ENCODE data around the gene CFAP61. TPM values are rescaled to one million over a fixed set of nuclear protein-coding genes. Genes with fewer than 3 reads are reported as not detected.

CFAP61 gene
- total RNA-seq, 1 experiment from 2014 or later: 0.28 TPM

DNA sequence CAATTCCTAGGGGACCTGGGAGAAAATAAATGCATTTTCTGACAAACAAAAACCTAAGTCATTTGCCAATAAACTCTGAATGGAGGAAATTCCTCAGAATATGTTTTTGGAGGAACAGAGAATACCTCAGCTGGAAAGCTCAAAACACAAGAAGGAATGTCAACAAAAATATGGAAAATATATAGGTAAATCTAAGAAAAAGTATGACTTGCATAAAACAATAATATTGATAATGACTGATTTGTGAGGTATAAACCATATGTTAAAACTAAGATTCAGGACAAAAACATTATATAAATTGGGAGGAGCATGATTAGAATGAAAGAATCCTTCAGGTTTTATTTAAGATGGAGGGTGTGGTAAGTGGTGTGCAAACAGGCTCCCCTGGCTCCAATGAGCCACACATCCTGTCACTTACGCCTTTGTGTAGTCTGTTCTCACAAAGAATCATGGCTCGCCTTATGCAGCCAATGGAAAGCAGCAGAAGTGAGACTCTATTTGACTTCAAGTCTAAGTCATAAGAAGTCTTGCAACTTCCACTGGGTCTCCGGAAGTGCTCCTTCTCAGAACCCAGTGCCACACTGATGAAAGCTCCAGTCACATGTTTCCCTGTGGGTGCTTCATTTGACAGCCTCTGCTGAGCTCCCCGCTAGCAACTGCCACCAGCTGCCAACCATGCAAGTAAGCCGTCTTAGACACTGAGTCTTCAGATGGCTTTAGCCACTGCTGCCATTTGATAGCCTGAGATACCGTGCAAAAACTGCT, 8.1 kb downstream of the CFAP61 start:
- ChIA-PET CTCF (no interaction called here), POLR2A (no interaction called here)
- Histone ChIP-seq H3K36me3 (ENCODE audit: control insufficient read depth, insufficient read depth, low read length) (no peaks in the 10 kb centered on the region), H3K9me3 (ENCODE audit: control insufficient read depth, insufficient read depth, low read depth, low read length) (no peaks in the 10 kb centered on the region), H3K4me1 (ENCODE audit: control insufficient read depth, insufficient read depth, low read length) (no peaks in the 10 kb centered on the region), H3K27me3 (ENCODE audit: control insufficient read depth, insufficient read depth, low read length) (peaks cover 11% of the 10 kb centered on the region; the same call in 1 of the 2 replicates), H3K4me3 (ENCODE audit: low read depth in 2 of 2, low read length in 2 of 2) (no peak overlapping the region), H3K27ac (ENCODE audit: low read length) (no peak overlapping the region)
- intact Hi-C loops (cut with micrococcal nuclease; ENCODE audit: unreplicated experiment) (no loop called here), in situ Hi-C loops (cut with HindIII; ENCODE audit: low pct_unique_long_range_greater_than_20kb, low sequenced_read_pairs) (no loop called here)
- ATAC-seq (no peak), DNase-seq (ENCODE audit: low read depth, low spot score) (no peak)
- TF ChIP-seq POLR2AphosphoS5 (IDR thresholded peaks at IDR 0.05; ENCODE audit: low read depth, low read length): no peak
- no peak for TF ChIP-seq TCF7L2 (IDR thresholded peaks at IDR 0.05; ENCODE audit: low read depth, low read length)
- TF ChIP-seq, protein P1, sequence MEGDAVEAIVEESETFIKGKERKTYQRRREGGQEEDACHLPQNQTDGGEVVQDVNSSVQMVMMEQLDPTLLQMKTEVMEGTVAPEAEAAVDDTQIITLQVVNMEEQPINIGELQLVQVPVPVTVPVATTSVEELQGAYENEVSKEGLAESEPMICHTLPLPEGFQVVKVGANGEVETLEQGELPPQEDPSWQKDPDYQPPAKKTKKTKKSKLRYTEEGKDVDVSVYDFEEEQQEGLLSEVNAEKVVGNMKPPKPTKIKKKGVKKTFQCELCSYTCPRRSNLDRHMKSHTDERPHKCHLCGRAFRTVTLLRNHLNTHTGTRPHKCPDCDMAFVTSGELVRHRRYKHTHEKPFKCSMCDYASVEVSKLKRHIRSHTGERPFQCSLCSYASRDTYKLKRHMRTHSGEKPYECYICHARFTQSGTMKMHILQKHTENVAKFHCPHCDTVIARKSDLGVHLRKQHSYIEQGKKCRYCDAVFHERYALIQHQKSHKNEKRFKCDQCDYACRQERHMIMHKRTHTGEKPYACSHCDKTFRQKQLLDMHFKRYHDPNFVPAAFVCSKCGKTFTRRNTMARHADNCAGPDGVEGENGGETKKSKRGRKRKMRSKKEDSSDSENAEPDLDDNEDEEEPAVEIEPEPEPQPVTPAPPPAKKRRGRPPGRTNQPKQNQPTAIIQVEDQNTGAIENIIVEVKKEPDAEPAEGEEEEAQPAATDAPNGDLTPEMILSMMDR (IDR thresholded peaks at IDR 0.05): no peak
- TF ChIP-seq SIN3A (IDR thresholded peaks at IDR 0.05; ENCODE audit: borderline replicate concordance, insufficient read depth, low read depth, low read length): no peak
- TF ChIP-seq, protein P2, sequence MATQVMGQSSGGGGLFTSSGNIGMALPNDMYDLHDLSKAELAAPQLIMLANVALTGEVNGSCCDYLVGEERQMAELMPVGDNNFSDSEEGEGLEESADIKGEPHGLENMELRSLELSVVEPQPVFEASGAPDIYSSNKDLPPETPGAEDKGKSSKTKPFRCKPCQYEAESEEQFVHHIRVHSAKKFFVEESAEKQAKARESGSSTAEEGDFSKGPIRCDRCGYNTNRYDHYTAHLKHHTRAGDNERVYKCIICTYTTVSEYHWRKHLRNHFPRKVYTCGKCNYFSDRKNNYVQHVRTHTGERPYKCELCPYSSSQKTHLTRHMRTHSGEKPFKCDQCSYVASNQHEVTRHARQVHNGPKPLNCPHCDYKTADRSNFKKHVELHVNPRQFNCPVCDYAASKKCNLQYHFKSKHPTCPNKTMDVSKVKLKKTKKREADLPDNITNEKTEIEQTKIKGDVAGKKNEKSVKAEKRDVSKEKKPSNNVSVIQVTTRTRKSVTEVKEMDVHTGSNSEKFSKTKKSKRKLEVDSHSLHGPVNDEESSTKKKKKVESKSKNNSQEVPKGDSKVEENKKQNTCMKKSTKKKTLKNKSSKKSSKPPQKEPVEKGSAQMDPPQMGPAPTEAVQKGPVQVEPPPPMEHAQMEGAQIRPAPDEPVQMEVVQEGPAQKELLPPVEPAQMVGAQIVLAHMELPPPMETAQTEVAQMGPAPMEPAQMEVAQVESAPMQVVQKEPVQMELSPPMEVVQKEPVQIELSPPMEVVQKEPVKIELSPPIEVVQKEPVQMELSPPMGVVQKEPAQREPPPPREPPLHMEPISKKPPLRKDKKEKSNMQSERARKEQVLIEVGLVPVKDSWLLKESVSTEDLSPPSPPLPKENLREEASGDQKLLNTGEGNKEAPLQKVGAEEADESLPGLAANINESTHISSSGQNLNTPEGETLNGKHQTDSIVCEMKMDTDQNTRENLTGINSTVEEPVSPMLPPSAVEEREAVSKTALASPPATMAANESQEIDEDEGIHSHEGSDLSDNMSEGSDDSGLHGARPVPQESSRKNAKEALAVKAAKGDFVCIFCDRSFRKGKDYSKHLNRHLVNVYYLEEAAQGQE (IDR thresholded peaks at IDR 0.05; ENCODE audit: insufficient read depth in 1 of 2, low read depth in 2 of 2, low read length in 1 of 2): no peak
- no TSS peak for BruUV-seq (replicated peaks)

DNA sequence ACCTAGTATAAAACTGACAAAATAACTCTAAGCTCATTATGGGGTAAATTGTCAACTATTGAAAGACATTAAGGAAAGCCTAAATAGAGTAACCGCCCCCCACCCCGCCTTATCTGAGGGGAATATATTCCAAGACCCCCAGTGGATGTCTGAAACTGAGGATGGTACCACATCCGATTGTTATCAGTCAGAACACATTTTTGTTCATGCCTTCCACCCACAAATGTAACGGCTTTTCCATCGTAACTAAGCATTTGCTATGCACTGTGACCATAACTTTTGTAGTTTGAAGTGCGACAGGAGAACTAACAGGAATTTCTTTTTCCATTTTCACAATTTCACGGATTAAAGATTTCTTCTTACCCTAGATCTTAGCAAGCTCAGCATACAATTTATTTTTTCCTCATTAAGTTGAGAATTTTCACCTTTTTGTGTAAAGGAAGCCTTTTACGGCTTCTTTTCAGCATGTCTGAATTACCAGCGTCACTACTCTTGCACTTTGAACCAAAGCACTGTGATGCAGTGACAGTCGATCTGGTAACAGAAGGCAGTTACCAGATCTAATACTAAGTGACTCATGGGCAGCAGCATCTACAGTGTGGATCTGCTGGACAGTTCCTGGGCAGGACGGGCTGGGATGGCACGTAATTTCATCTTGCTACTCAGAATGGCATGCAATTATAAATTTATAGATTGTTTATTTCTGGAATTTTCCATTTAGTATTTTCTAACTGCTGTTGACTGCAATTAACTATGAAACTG, 11.8 kb downstream of the CFAP61 start:
- ATAC-seq: no peak
- in situ Hi-C loops (cut with HindIII; ENCODE audit: low pct_unique_long_range_greater_than_20kb, low sequenced_read_pairs): no loop called here
- CTCF ChIA-PET: no interaction called here

More for the DNA sequence above, 11.8 kb downstream of the CFAP61 start:
- Histone ChIP-seq H3K27ac (ENCODE audit: low read length) (no peak overlapping the region), H3K9me3 (ENCODE audit: control insufficient read depth, insufficient read depth, low read depth, low read length) (no peaks in the 10 kb centered on the region), H3K27me3 (ENCODE audit: control insufficient read depth, insufficient read depth, low read length) (peaks cover 11% of the 10 kb centered on the region; the same call in 1 of the 2 replicates), H3K4me3 (ENCODE audit: low read depth in 2 of 2, low read length in 2 of 2) (no peak overlapping the region), H3K36me3 (ENCODE audit: control insufficient read depth, insufficient read depth, low read length) (no peaks in the 10 kb centered on the region), H3K4me1 (ENCODE audit: control insufficient read depth, insufficient read depth, low read length) (no peaks in the 10 kb centered on the region)
- POLR2A ChIA-PET: no interaction called here
- TF ChIP-seq, protein P2 (IDR thresholded peaks at IDR 0.05; ENCODE audit: insufficient read depth in 1 of 2, low read depth in 2 of 2, low read length in 1 of 2): peak; percentile 16 to 55; a peak in 1 of 4 replicates
- TF ChIP-seq, protein P1 (IDR thresholded peaks at IDR 0.05): no peak
- DNase-seq (ENCODE audit: low read depth, low spot score): no peak
- no TSS peak for BruUV-seq (replicated peaks)
- intact Hi-C loops (cut with micrococcal nuclease; ENCODE audit: unreplicated experiment): no loop called here
